HG02884 (cell line): ENCODE measurements around the gene TMEM200A.

Source experiments
- ATAC-seq: cut with Tn5 transposase; IDR thresholded peaks from one replicate; pipeline ENCODE4 v1.9.1; 2021; ENCODE audit warnings: mild to moderate bottlenecking, moderate library complexity; ENCODE audit not compliant: unreplicated experiment

The TMEM200A gene

GRCh38 chr6:130421585-130421984 is 55.8 kb downstream of the TMEM200A start:
- no peak for ATAC-seq

GRCh38 chr6:130423044-130423443 is 57.2 kb downstream of the TMEM200A start:
- no peak for ATAC-seq

DNA sequence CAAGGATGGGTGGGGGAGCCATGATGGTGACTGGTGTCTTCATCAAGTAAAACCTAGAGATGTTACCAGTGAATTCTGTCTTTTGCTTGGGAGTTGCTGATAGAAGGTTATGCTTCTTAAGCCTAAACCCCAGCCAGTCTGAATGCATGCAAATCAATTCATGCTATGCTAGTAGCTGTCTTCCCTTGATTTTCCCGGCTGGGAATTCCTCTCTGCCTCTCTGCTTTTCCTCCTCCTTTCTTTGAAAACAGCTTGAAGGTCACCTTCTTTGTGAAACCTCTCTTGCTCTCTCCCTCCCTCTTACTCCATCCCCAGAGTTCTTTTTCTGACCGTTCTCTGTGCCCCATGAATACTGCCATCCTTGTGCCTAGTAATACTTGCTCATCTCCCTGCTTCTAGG is 58.9 kb downstream of the TMEM200A start:
- no peak for ATAC-seq

DNA sequence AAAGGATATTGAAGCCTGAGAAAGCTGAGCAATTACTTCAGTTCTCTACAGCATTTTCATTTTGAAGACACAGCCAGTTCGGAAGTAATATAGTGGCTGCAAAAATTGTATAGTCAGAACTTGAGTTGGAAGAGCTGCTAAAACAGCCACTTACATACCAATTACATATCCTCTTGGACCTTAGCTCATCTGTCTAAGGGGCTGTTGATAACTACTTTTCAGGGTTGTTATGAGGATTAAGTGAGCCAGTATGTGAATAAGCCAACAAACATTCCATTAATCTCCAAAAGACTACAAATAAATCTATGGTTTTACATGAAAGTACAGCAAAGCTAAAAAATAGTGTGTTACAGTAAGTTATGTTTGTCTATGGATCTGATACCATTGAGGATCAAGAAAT is 59.7 kb downstream of the TMEM200A start:
- ATAC-seq = no peak

DNA sequence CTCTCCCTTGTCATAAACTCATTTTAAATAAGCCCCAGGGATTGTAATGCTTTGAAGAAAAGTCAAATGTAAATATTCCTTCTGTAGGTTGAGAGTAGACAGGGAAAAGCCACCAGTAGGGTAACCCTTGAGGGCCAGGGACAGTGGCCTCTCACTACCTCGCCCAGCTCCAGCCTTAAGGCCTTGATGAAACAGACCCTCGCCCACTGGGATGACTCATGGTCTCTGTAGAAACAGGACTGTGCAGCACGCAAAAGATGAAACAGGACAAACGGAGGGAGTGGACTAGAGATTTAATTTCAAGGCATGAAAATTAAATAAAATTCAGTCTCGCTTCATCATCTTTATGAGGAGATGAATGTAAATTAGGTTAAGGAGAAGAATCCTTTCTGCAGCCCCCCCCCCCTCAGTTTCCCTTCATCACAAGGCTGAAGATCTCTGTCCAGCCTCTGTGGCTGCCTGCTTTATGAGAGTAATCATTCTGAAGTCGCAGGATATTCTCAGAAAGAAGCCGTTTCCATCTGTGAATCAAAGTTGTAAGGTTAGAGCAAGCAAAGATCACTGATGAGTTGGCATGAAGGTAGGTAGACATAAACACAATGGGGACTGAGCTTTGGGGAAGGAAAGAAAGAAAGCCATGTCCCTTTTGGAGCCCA is 60.4 kb downstream of the TMEM200A start:
- ATAC-seq = no peak

DNA sequence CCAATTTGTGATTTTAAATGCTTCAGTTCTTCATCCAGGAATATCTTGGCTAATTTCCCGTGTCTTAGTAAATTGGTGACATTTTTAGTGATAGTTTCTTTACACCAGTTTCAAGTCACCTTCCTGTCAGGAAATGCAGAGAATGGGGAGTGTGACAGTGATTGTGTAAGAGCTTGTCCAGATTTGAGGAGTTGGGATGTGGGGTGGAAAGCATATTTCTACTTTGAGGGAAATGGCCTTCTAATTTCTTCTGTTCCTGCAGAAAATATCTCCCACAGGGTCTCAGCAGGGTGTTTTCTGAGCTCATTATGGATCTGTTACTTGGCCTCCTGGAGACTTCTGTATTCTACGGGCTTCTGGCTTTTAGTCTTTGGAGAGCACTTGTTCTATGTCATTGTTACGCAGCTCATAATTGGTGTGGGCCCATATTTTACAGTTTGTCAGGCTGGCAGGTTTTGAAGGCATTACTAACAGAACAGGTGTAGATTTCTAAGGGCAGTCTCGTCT is 65.6 kb downstream of the TMEM200A start:
- ATAC-seq = no peak

DNA sequence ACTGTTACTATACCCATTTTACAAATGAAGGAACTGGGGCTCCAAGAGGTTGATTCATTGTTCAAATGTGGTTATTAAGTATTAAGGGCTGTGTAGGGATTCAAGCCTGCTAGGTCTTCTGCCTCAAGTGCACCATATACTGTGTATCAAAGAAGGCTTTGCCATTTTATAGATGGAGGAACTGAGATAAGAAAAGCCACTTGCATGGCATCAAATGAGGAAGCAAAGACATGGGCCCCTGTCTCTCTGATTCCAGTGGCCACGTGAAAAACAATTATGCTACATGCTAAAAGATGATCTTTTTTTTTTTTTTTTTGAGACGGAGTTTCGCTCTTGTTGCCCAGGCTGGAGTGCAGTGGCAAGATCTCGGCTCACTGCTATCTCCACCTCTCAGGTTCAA is 67.0 kb downstream of the TMEM200A start:
- no peak for ATAC-seq

- no peak for ATAC-seq
Observed at GRCh38 chr6:130434174-130434873, 68.5 kb downstream of the TMEM200A start.

GRCh38 chr6:130435181-130435580 is 69.4 kb downstream of the TMEM200A start:
- no peak for ATAC-seq

DNA sequence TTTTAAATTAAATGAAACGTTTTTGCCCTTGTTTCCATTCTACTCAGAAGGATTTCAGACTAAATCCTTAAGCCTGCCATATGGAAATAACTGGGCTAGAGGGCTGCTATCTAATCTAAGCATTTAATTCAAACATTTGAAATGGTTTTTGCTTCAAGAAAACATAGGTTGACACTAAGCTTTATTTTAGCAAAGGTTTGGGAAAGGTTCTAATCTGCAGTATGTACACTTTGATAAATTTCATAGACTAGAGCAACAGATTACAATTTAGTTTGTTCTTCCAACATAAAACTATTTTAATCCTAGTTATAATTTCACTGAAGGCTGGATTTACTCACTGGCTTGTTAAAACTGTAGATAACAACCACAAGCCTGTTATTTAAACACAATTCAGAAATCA is 72.1 kb downstream of the TMEM200A start:
- ATAC-seq = no peak

DNA sequence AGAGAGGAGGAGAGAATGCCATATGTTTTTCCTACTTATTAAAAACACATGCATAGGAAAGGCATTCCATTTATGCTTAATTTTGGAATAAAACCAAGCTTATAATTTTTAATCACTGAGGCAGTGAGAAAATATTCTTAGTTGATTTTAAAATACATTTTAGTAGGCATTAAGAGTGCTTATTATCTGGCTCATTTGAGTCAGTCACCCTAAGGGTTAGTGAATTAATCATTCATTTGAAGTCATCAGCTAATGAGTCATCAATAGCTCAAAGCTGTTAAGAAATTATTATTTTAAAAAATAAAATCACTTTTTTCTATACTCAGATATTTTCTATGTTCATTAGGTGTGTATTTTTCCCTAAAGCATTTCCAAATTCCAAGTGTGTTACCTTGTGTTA is 81.6 kb downstream of the TMEM200A start:
- no peak for ATAC-seq

DNA sequence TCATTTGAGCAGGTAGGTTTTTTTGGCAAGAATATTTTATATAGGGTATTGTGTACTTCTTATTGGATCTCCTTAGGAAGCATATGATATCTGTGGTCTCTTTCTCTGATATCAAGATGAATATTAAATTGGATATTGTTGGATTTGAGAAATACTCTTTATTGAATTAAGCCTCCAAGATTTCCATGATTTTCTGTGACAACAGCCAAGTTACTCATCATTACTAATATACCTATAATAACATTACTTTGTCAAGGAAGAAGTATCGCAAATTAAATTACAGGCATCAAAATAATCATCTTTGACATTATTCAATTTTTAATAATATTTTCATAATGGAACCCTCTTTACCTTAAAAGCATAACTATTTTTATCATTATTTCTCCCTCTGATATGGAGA is 86.5 kb downstream of the TMEM200A start:
- no peak for ATAC-seq

DNA sequence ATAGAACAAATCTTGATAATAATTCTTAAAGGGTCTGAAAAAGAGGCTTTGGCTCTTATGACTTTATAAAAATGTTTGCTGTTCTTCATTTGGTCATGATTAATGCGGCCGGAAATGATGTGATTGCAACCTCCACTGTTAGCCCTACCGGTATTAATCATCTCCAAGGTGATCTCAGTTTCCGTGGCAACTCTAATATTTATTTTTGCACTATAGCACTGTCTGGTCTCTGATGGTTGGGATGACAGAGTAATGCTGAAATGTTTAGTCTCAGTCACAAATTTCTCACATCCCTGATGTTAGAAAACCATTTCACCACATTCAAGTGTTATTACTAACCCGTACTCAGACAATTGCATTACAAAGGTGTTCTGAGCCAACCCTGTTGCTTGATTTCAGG is 87.4 kb downstream of the TMEM200A start:
- no peak for ATAC-seq

DNA sequence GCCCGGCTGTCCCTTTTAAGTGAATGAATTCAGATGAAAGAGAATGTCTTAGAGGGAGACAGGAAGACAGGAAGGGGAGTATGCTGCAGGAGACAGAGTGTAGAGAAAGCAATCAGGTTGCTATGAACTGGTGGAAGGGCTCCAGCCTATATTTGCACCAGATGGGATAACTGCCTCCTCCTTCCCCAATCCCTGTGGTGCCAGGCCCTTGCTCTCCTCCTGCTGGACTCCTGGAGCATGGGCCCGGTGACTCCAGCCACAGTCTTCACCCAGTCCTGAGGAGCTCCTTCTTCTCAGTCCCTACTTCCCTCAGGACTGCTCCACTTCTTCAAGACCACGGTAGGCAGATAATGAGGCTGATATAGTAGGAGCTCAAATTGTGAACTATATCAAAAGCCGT is 91.8 kb downstream of the TMEM200A start:
- ATAC-seq = no peak

DNA sequence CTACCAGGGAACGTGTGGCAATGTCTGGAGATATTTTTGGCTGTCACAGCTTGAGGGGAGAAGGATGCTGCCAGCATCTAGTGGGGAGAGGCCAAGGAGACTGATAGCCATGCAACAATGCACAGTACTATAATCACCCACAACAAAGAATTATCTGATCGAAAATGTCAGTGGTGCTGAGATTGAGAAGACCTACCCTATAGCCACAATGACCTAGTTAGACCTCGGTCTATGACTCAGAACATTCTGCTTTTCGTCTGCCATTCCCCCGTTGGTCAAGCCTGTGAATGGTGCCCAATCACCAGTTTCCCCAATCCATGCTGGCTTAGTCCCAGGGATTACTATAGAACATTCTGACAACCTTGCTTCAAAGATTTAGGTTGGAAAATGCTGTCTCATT is 93.5 kb downstream of the TMEM200A start:
- no peak for ATAC-seq

DNA sequence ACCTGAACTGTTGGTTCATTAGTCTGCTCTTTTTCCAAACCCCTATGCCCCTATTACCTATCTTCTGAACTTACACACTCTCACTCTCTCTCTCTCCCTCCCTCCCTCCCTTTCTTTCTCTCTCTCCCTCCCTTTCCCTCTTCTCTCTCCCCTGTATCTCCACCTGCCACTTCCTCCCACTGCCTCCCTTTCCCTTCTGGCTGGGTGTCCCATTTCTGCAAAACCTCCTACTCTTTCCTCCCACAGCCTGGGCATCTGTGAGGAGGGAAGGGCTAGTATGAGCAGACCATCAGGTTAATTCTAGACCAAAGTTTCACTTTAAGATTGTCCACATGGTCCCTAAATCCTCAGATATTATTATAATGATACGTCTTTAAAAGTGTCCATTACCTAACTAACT is 95.1 kb downstream of the TMEM200A start:
- no peak for ATAC-seq

DNA sequence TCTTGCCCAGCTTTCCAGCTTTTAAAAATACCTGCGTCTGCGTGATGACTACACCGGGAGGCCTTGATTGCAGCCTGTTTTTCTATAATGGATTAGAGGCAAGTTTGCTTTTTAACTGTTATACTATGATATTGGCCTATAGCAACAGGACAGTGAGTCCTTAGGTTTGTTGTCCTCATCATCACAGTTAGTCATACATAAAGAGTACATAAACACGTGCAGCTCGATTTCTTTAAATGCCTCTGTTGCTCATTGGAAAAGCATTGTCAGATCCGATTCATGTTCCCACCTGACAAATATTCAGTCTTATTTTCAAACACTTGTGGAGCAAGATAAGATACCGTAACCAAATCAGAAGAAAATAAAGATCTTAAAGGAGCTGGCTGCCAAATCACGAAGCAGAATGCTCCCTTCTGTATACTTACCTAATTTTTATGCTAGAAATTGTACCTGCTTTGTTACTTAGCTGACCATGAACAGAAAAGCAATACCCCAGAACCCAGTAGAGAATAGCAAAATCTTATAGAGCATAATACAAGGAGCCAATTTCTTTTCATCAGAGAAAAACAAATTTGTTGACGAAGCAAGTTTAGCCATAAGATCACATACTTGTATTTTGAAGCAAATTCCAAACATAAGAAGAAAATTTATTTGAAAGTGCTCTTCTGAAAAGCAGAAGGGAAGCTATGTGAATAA is 100.4 kb downstream of the TMEM200A start:
- ATAC-seq = no peak

DNA sequence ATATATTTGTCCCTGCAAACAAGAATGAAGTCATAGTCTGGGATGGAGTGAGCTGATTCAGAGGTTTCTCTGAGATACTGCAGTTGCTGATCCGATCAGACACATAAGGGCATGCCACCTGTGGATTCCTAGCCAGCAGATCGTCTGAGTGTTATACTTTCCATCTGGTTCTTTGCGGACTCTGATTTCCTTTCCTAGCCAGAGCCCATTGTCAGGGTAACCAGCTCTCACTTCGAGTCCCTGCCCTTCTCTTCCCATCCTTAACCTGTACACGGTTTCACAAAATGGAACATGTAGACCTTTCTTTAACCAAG is 100.9 kb downstream of the TMEM200A start:
- no peak for ATAC-seq

DNA sequence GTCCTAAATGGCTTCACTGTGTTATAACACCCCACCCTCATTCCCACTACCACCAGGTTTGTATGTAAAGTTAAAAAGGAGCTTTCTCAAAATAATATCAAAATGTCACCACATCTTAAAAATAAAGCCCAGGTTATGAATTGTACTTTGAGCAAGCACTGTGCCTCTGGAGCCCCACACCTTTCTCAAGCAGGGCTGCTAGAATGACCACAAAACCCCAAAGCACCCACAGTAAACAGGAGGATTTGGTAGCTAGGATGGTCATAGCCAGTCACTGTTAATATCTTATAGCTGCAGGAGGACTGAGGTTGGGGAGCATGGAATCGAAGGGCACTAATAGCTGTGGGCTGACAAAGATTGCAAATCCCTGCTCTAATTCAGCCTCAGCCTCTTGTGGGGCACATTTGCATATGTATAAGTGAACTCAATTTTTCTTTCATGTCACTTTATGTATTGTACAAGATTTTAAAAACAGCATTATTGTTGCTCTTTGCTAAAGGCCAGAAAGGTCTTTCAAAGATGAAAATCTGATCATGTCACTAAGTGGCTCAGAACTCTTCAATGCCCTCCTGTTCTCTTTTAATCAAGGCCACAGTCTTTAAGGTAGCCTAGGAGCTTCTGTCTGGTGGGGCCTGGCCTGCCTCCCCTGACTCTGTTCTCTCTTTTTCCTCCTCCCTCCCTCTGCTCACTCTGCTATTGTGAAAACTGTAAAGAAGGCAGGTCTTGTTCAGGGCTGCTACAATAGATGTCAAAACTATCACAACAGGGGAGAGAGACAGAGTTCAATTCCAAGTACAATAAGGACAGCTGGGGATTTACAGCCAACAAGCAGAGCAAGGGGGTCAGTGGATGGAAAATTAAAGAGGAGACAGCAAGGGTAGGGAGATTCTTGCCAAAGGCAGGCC is 101.6 kb downstream of the TMEM200A start:
- ATAC-seq = no peak

DNA sequence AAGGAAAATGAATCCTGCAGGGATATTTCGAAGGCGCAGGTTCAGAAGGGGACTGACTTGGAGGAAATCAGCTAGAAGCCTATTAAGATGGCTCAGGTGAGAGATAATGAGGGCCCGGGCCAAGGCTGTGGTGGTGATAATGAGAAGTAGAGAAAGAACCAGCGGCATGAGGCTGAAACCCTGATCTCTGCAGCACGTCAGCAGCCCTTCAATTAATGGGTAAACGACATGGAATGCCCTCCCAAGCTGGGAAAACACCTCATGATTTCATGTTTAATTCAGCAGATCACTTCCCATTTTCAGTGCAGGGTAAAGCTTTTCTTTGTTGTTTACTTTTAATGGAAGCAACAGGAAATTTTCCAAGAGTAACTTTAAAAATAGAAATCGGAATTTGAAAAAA is 104.9 kb downstream of the TMEM200A start:
- no peak for ATAC-seq

DNA sequence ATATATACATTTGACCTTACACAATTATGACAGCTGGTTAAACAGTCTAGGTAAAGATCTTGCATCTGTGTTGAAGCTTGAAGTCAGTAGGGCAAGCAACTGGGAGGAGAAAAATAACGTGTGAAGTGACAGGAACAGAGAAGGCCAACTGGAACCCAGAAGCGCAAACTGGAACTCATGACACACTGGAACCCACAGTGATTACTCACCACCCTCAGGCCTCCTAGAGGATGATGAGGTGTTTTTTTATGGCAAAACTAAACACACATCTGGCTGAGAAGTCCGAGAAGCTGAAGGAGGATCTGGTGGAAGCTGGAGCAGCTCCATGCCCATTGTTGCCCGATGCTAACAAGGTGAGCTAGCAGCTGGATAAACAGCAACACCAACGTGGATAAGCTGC is 108.1 kb downstream of the TMEM200A start:
- ATAC-seq = no peak
